Thyroid gland (tissue), 4 donors: ENCODE measurements around the gene MCF2L.

Source experiments
- CTCF ChIP-seq, 6 experiments: fragments of 200-600 bp in 3 of 6; fragments of 450-650 bp in 3 of 6; sonication (generic) in 3 of 6; IDR thresholded peaks; one replicate each; pipeline ENCODE4 v1.5.1; 2016 to 2019; ENCODE audit warnings: antibody characterized with exemption in 6 of 6, mild to moderate bottlenecking in 2 of 6, inconsistent platforms in 1 of 6, moderate library complexity in 1 of 6
- POLR2A ChIP-seq, 2 donors: fragments of 450-650 bp; IDR thresholded peaks; one replicate each; pipeline ENCODE4 v1.6.1; 2017; ENCODE audit warnings: antibody characterized with exemption in 2 of 2, mild to moderate bottlenecking in 2 of 2, moderate library complexity in 1 of 2

- TF ChIP-seq CTCF (IDR thresholded peaks at IDR 0.05) (no peak), POLR2A (IDR thresholded peaks at IDR 0.05) (no peak)
Observed at GRCh38 chr13:112972867-112973576, 4.0 kb downstream of the MCF2L start.
